ENCODE data around the gene PRUNE2.

PRUNE2 gene

GRCh38 chr9:76902395-76902794, 3.5 kb downstream of the PRUNE2 start:
- DNase-seq (ENCODE audit: low read depth in 2 of 2) = no peak

GRCh38 chr9:76901801-76902200, 4.1 kb downstream of the PRUNE2 start:
- no peak for DNase-seq (ENCODE audit: low read depth in 2 of 2)

- no peak for DNase-seq (ENCODE audit: low read depth in 2 of 2)
Measured at GRCh38 chr9:76900884-76901440, 5.0 kb downstream of the PRUNE2 start.

GRCh38 chr9:76898786-76899185, 7.1 kb downstream of the PRUNE2 start:
- no peak for DNase-seq (ENCODE audit: low read depth in 2 of 2)

GRCh38 chr9:76897804-76898525, 7.9 kb downstream of the PRUNE2 start:
- no peak for DNase-seq (ENCODE audit: low read depth in 2 of 2)

- DNase-seq (ENCODE audit: low read depth in 2 of 2) = no peak
Measured at GRCh38 chr9:76896035-76896434, 9.9 kb downstream of the PRUNE2 start.

- no peak for DNase-seq (ENCODE audit: low read depth in 2 of 2)
Measured at GRCh38 chr9:76895186-76895585, 10.7 kb downstream of the PRUNE2 start.

- DNase-seq (ENCODE audit: low read depth in 2 of 2) = no peak
Measured at GRCh38 chr9:76894198-76894597, 11.7 kb downstream of the PRUNE2 start.

GRCh38 chr9:76893395-76893932, 12.4 kb downstream of the PRUNE2 start:
- no peak for DNase-seq (ENCODE audit: low read depth in 2 of 2)

GRCh38 chr9:76891874-76892273, 14.0 kb downstream of the PRUNE2 start:
- DNase-seq (ENCODE audit: low read depth in 2 of 2) = no peak

- no peak for DNase-seq (ENCODE audit: low read depth in 2 of 2)
Measured at GRCh38 chr9:76891279-76891678, 14.6 kb downstream of the PRUNE2 start.

- no peak for DNase-seq (ENCODE audit: low read depth in 2 of 2)
Measured at GRCh38 chr9:76887951-76888350, 18.0 kb downstream of the PRUNE2 start.

GRCh38 chr9:76887003-76887821, 18.7 kb downstream of the PRUNE2 start:
- DNase-seq (ENCODE audit: low read depth in 2 of 2) = no peak

- DNase-seq (ENCODE audit: low read depth in 2 of 2) = no peak
Measured at GRCh38 chr9:76886318-76886717, 19.6 kb downstream of the PRUNE2 start.

GRCh38 chr9:76884823-76885222, 21.1 kb downstream of the PRUNE2 start:
- DNase-seq (ENCODE audit: low read depth in 2 of 2) = no peak

GRCh38 chr9:76883341-76883855, 22.5 kb downstream of the PRUNE2 start:
- DNase-seq (ENCODE audit: low read depth in 2 of 2) = no peak

GRCh38 chr9:76882686-76883085, 23.2 kb downstream of the PRUNE2 start:
- no peak for DNase-seq (ENCODE audit: low read depth in 2 of 2)

GRCh38 chr9:76880210-76880609, 25.7 kb downstream of the PRUNE2 start:
- no peak for DNase-seq (ENCODE audit: low read depth in 2 of 2)

- no peak for DNase-seq (ENCODE audit: low read depth in 2 of 2)
Measured at GRCh38 chr9:76878933-76879332, 27.0 kb downstream of the PRUNE2 start.

GRCh38 chr9:76877961-76878360, 28.0 kb downstream of the PRUNE2 start:
- DNase-seq (ENCODE audit: low read depth in 2 of 2) = no peak

GRCh38 chr9:76876098-76876497, 29.8 kb downstream of the PRUNE2 start:
- DNase-seq (ENCODE audit: low read depth in 2 of 2) = no peak

GRCh38 chr9:76873821-76874220, 32.1 kb downstream of the PRUNE2 start:
- DNase-seq (ENCODE audit: low read depth in 2 of 2) = no peak
